ENCODE measurements around the gene NXT1. TPM values are rescaled to one million over a fixed set of nuclear protein-coding genes. Genes with fewer than 3 reads are reported as not detected.

Gene NXT1
- total RNA-seq, 1 donor from 2014 or later: 16.9 TPM

GRCh38 chr20:23401051-23401450 lies 50.5 kb downstream of the NXT1 start:
- H3K27ac Mint-ChIP-seq (ENCODE audit: unreplicated experiment): no peak overlapping the region

GRCh38 chr20:23403751-23404150 lies 53.2 kb downstream of the NXT1 start:
- Mint-ChIP-seq H3K4me3 (ENCODE audit: unreplicated experiment) (no peak overlapping the region), H3K27me3 (ENCODE audit: low read depth) (no peaks in the 10 kb centered on the region), H3K4me1 (ENCODE audit: low read depth) (peaks cover 40% of the 10 kb centered on the region), H3K9me3 (ENCODE audit: low read depth) (no peaks in the 10 kb centered on the region), H3K36me3 (ENCODE audit: low read depth) (peaks cover 2% of the 10 kb centered on the region), H3K27ac (ENCODE audit: unreplicated experiment) (peak overlapping the region; percentile 12)
- TF ChIP-seq CTCF (IDR thresholded peaks at IDR 0.05): no peak
- no peak for DNase-seq (ENCODE audit: low spot score)

More at GRCh38 chr20:23401051-23401450, 50.5 kb downstream of the NXT1 start:
- DNase-seq (ENCODE audit: low spot score): no peak
- H3K27me3 Mint-ChIP-seq (ENCODE audit: low read depth): no peaks in the 10 kb centered on the region
- peaks cover 33% of the 10 kb centered on the region for H3K4me1 Mint-ChIP-seq (ENCODE audit: low read depth)
- H3K4me3 Mint-ChIP-seq (ENCODE audit: unreplicated experiment): no peak overlapping the region
- TF ChIP-seq CTCF (IDR thresholded peaks at IDR 0.05): no peak
- H3K36me3 Mint-ChIP-seq (ENCODE audit: low read depth): peaks cover 2% of the 10 kb centered on the region
- H3K9me3 Mint-ChIP-seq (ENCODE audit: low read depth): no peaks in the 10 kb centered on the region

- Mint-ChIP-seq H3K4me1 (ENCODE audit: low read depth) (peaks cover 37% of the 10 kb centered on the region), H3K27ac (ENCODE audit: unreplicated experiment) (peak overlapping the region; percentile 12), H3K27me3 (ENCODE audit: low read depth) (no peaks in the 10 kb centered on the region), H3K9me3 (ENCODE audit: low read depth) (no peaks in the 10 kb centered on the region), H3K36me3 (ENCODE audit: low read depth) (peaks cover 2% of the 10 kb centered on the region), H3K4me3 (ENCODE audit: unreplicated experiment) (no peak overlapping the region)
- no peak for DNase-seq (ENCODE audit: low spot score)
- no peak for TF ChIP-seq CTCF (IDR thresholded peaks at IDR 0.05)
These were observed 53.6 kb downstream of the NXT1 start for GRCh38 chr20:23404196-23404595.

Other genes starting within 250 kb of the NXT1 start
- gene GZF1, start 11.4 kb downstream of the NXT1 start, total RNA-seq: 10.7 to 14.6 TPM (median 11.4 TPM) in 3 replicates
- 7.5 to 10.6 TPM (median 8.1 TPM) in 3 replicates for gene NAPB, start 70.7 kb downstream of the NXT1 start, total RNA-seq
- gene CSTL1, start 88.9 kb downstream of the NXT1 start, total RNA-seq: not detected in 3 replicates
- gene CST11, start 102.1 kb downstream of the NXT1 start, total RNA-seq: not detected in 3 replicates
- not detected in 3 replicates for gene CST8, start 140.3 kb downstream of the NXT1 start, total RNA-seq
- not detected in 3 replicates for gene CST9L, start 217.7 kb downstream of the NXT1 start, total RNA-seq

Data from chondrocyte (in vitro differentiated cells).